SH-SY5Y (cell line): ENCODE data around the gene CCSER1.

Source experiments
- GATA2 ChIP-seq: IDR thresholded peaks from 2 replicates; pipeline ENCODE4 v1.6.1; 2011; ENCODE audit warnings: mild to moderate bottlenecking, low read depth, low read length
- GATA3 ChIP-seq: IDR thresholded peaks from 2 replicates; pipeline ENCODE4 v1.6.1; 2011; ENCODE audit warnings: low read depth, mild to moderate bottlenecking, low read length, moderate library complexity

- TF ChIP-seq GATA3 (no peak), GATA2 (no peak)
Observed at GRCh38 chr4:91330555-91331137, 1203.5 kb downstream of the CCSER1 start.
